Measurements from ENCODE around the gene TJP1. TPM values are rescaled to one million over a fixed set of nuclear protein-coding genes. Genes with fewer than 3 reads are reported as not detected.

TJP1 gene
- total RNA-seq, 1 experiment from 2014 or later: 140 TPM

- Histone ChIP-seq H3K9me3 (ENCODE audit: control insufficient read depth, low read depth, low read length) (no peaks in the 10 kb centered on the region), H2BK12ac (ENCODE audit: insufficient read length, low read depth, low read length) (no peak overlapping the region), H3K27me3 (ENCODE audit: insufficient read depth, low read length) (no peaks in the 10 kb centered on the region), H3K4me1 (ENCODE audit: insufficient read depth, low read length) (no peaks in the 10 kb centered on the region), H4K5ac (ENCODE audit: insufficient read length, low read depth, low read length) (no peak overlapping the region), H3K4me2 (ENCODE audit: insufficient read depth, insufficient read length, low read length) (no peak overlapping the region), H2BK15ac (ENCODE audit: low read depth, low read length) (no peak overlapping the region), H3K18ac (ENCODE audit: insufficient read length, low read depth, low read length) (no peak overlapping the region), H3K56ac (ENCODE audit: insufficient read length, low read depth, low read length) (no peak overlapping the region), H3K27ac (ENCODE audit: insufficient read length, low read depth, low read length) (no peak overlapping the region), H2BK20ac (ENCODE audit: low read depth, low read length, poor library complexity, severe bottlenecking) (no peak overlapping the region), H2AK5ac (ENCODE audit: insufficient read length, low read length) (no peak overlapping the region), H4K91ac (ENCODE audit: insufficient read length, low read depth, low read length) (no peak overlapping the region), H3T11ph (ENCODE audit: low read length) (no peak overlapping the region), H4K8ac (replicated peaks; ENCODE audit: insufficient read length, low read depth, low read length) (no peak overlapping the region), H3K23ac (ENCODE audit: insufficient read length, low read depth, low read length) (no peak overlapping the region), H2BK120ac (ENCODE audit: low read depth, low read length, poor library complexity, severe bottlenecking) (no peak overlapping the region), H3K9ac (ENCODE audit: extremely low read depth, insufficient read length, low read length) (no peak overlapping the region), H4K20me1 (ENCODE audit: control insufficient read depth, insufficient read depth, insufficient read length) (no peaks in the 10 kb centered on the region), H3K79me1 (ENCODE audit: insufficient read depth, low read depth, low read length, poor library complexity, severe bottlenecking) (no peaks in the 10 kb centered on the region), H3K23me2 (ENCODE audit: insufficient read length, low read depth, low read length, poor library complexity, severe bottlenecking) (peaks cover 5% of the 10 kb centered on the region), H3K14ac (ENCODE audit: insufficient read depth, low read length) (no peak overlapping the region), H3K4ac (ENCODE audit: low read depth, low read length) (no peak overlapping the region), H2AFZ (ENCODE audit: low read length) (no peak overlapping the region), H3K79me2 (ENCODE audit: insufficient read depth, low read length) (no peaks in the 10 kb centered on the region), H2BK5ac (ENCODE audit: insufficient read length, low read length) (no peak overlapping the region)
- DNase-seq: no peak
- Mint-ChIP-seq H3K36me3 (ENCODE audit: insufficient read depth in 1 of 3, low read depth in 3 of 3) (peaks cover 0 to 8% (median 5%) of the 10 kb centered on the region in 3 experiments; a peak in 3 of 7 replicates), H3K4me3 (no peak overlapping the region), H3K27ac (no peak overlapping the region), H3K27me3 (ENCODE audit: low read depth) (peaks cover 5% of the 10 kb centered on the region), H3K9me3 (peaks cover 0 to 2% of the 10 kb centered on the region in 2 experiments; a peak in 2 of 5 replicates), H3K4me1 (peaks cover 16% of the 10 kb centered on the region in 2 experiments)
- no CpG with 5 or more reads among the region's 12 CpGs for WGBS (ENCODE audit: extremely low coverage, insufficient read length, low lambda C conversion rate)
- TF ChIP-seq CTCF (conservative IDR thresholded peaks at IDR 0.05): no peak; the same call in 2 of the 3 replicates
Observed at GRCh38 chr15:29680465-29681165, 141.7 kb downstream of the TJP1 start.
